ENCODE measurements around the gene LIN7A.

LIN7A gene

DNA sequence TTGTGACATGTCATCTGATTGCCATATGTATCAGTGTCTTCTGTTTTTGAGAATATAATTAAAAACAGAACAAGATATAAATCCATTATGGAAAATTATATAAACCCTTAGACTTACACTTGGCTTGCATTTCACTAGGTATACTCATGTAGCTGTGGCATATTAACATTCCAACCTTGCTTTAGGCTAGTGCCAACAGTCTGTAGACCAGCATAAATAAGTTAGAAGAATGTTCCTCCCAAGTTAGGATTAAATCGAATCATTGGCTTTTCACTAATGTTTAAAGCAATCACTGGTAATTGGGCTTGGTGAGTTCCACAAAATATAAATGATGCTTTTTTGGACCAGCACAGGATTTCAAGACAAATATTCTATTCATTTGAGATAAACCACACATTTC is 103.0 kb downstream of the LIN7A start:
- H3F3A ChIP-seq (ENCODE audit: insufficient read depth) = no peaks in the 10 kb centered on the region
- H4K20me1 ChIP-seq (ENCODE audit: low read depth, low read length) = no peaks in the 10 kb centered on the region
- H3K27me3 ChIP-seq (ENCODE audit: low read length) = no peaks in the 10 kb centered on the region
- no peaks in the 10 kb centered on the region for H3K36me3 ChIP-seq (ENCODE audit: low read length)
- no peaks in the 10 kb centered on the region for H3K79me2 ChIP-seq (ENCODE audit: insufficient read depth, low read length)
- H3K4me2 ChIP-seq (ENCODE audit: low read depth, low read length, poor library complexity, severe bottlenecking) = no peak overlapping the region
- H3K9me2 ChIP-seq (replicated peaks; ENCODE audit: insufficient read depth, low read length) = no peaks in the 10 kb centered on the region
- H2AFZ ChIP-seq (ENCODE audit: low read depth, low read length, severe bottlenecking) = no peak overlapping the region
- no peak overlapping the region for H3K4me3 ChIP-seq (ENCODE audit: insufficient read depth, low read length, poor library complexity, severe bottlenecking)
- H3K27ac ChIP-seq (ENCODE audit: low read depth, low read length) = no peak overlapping the region
- H3K9ac ChIP-seq (ENCODE audit: low read length) = no peak overlapping the region
- TF ChIP-seq EZH2phosphoT487 (conservative IDR thresholded peaks at IDR 0.05; ENCODE audit: low read length) (no peak), CTCF (IDR thresholded peaks at IDR 0.05; ENCODE audit: insufficient read depth, low read length, poor library complexity, severe bottlenecking) (no peak)
- no peaks in the 10 kb centered on the region for H3K9me3 ChIP-seq (ENCODE audit: insufficient read depth, low read length)

DNA sequence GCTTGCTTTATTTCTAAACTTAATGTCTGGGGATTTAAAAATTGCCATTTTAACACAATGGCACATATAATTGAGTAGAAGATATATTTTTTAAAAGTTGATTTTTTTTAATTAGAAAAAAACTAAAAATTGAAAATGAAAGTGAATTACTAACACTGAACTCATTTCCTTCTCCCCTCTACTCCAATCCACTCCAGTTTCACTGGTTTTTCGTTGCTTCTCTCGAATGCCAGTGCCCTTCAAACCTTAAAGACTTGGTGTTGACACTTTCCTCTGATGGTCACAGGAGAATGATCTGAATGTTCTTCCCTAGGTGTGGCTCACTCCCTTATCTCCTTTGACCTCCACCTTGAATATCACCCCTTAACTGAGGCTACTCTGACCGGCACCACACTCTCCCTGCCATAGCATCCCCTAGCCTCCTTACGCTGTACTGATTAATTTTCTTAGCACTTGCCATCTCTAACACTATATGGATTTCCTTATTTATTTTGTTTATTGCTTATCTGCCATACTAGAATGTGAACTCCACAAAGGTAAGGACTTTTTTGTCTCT is 107.1 kb downstream of the LIN7A start:
- Histone ChIP-seq H3K36me3 (ENCODE audit: low read length) (no peaks in the 10 kb centered on the region), H3K9me3 (ENCODE audit: insufficient read depth, low read length) (no peaks in the 10 kb centered on the region), H3K9ac (ENCODE audit: low read length) (no peak overlapping the region), H2AFZ (ENCODE audit: low read depth, low read length, severe bottlenecking) (no peak overlapping the region), H3K27me3 (ENCODE audit: low read length) (no peaks in the 10 kb centered on the region), H3K9me2 (replicated peaks; ENCODE audit: insufficient read depth, low read length) (no peaks in the 10 kb centered on the region), H3F3A (ENCODE audit: insufficient read depth) (no peaks in the 10 kb centered on the region), H4K20me1 (ENCODE audit: low read depth, low read length) (no peaks in the 10 kb centered on the region), H3K27ac (ENCODE audit: low read depth, low read length) (no peak overlapping the region), H3K4me3 (ENCODE audit: insufficient read depth, low read length, poor library complexity, severe bottlenecking) (no peak overlapping the region), H3K79me2 (ENCODE audit: insufficient read depth, low read length) (no peaks in the 10 kb centered on the region), H3K4me2 (ENCODE audit: low read depth, low read length, poor library complexity, severe bottlenecking) (no peak overlapping the region)
- TF ChIP-seq EZH2phosphoT487 (conservative IDR thresholded peaks at IDR 0.05; ENCODE audit: low read length) = no peak
- no peak for TF ChIP-seq CTCF (IDR thresholded peaks at IDR 0.05; ENCODE audit: insufficient read depth, low read length, poor library complexity, severe bottlenecking)

DNA sequence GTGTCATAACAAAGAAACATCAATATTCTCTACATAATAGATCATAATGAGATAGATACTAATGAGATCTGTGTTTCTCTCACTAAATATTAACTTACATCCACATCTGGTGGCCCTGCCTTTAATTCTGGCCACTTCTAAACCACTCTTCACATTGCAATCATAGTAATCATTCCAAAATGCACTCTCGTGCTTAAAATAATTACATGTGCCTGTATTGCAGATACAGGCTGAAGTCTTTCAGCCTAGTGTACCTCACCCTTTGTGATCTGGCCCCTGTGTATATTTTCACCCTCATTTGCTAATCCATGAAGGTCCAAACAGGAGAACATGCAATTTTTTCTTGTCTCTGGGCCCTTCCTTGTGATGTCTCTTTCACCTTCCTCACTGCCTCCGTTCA is 108.0 kb downstream of the LIN7A start:
- H3K27ac ChIP-seq (ENCODE audit: low read depth, low read length) = no peak overlapping the region
- H3K9ac ChIP-seq (ENCODE audit: low read length) = no peak overlapping the region
- H3F3A ChIP-seq (ENCODE audit: insufficient read depth) = no peaks in the 10 kb centered on the region
- TF ChIP-seq EZH2phosphoT487 (conservative IDR thresholded peaks at IDR 0.05; ENCODE audit: low read length) (no peak), CTCF (IDR thresholded peaks at IDR 0.05; ENCODE audit: insufficient read depth, low read length, poor library complexity, severe bottlenecking) (no peak)
- H3K4me3 ChIP-seq (ENCODE audit: insufficient read depth, low read length, poor library complexity, severe bottlenecking) = no peak overlapping the region
- H4K20me1 ChIP-seq (ENCODE audit: low read depth, low read length) = no peaks in the 10 kb centered on the region
- no peaks in the 10 kb centered on the region for H3K9me2 ChIP-seq (replicated peaks; ENCODE audit: insufficient read depth, low read length)
- no peaks in the 10 kb centered on the region for H3K9me3 ChIP-seq (ENCODE audit: insufficient read depth, low read length)
- no peaks in the 10 kb centered on the region for H3K27me3 ChIP-seq (ENCODE audit: low read length)
- H3K4me2 ChIP-seq (ENCODE audit: low read depth, low read length, poor library complexity, severe bottlenecking) = no peak overlapping the region
- no peak overlapping the region for H2AFZ ChIP-seq (ENCODE audit: low read depth, low read length, severe bottlenecking)
- H3K36me3 ChIP-seq (ENCODE audit: low read length) = no peaks in the 10 kb centered on the region
- no peaks in the 10 kb centered on the region for H3K79me2 ChIP-seq (ENCODE audit: insufficient read depth, low read length)

Measured in SU-DHL-6 (cell line).